ENCODE results near the gene GRAP.
A peak's percentile ranks its signal among the peaks of the same experiment; 100 is the strongest.

GRAP gene

DNA sequence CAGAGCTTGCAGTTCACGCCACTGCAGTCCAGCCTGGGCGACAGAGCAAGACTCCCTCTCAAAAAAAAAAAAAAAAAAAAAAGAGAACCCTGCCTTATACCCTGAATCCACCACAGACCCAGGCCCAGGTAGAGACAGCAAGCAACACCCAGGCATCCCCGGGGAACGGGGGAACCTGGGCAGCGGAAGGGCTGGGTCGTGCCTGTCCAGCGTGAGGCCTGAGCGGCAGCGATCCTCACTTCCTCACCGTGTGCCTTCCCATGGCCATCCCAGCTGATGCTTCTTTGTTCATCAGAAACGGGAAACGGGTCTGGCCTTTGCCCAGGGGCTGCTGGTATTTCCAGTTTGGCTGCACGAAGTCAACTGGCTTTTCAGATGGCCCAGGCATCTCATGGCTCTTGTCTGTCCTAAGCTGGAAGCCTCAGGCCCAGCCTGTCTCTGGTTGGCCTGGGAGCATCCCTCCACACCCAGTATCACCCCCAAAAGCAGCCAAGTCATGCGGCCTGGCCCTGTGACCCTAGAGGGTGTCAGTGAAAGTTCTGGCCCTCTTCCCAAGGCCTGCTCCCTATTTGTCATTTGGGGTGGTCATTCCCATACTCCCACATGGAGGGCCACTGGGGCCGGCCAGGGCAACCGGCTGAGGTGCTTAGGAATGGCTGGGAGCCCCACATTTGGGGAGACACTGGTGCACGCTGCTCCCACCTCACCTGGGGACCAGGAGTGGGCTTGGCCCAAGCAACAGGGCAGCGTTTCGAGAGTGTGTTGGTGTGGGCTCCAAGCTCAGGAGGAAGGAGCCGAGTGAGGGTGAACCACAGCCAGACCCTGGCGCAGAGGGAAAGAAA, 62.3 kb downstream of the GRAP start:
- Histone ChIP-seq H3K36me3 (ENCODE audit: control insufficient read depth, insufficient read depth, low read length, severe bottlenecking) (peaks cover 3% of the 10 kb centered on the region), H3K9me3 (ENCODE audit: control insufficient read depth, low read length) (no peaks in the 10 kb centered on the region), H3K4me1 (ENCODE audit: control insufficient read depth, insufficient read depth, low read length) (peaks cover 11% of the 10 kb centered on the region), H3K4me3 (ENCODE audit: low read length) (no peak overlapping the region), H3K27me3 (replicated peaks; ENCODE audit: control insufficient read depth, insufficient read depth, low read length) (no peaks in the 10 kb centered on the region), H3K9ac (ENCODE audit: low read length) (no peak overlapping the region)
- no peak for DNase-seq (ENCODE audit: low read depth)

DNA sequence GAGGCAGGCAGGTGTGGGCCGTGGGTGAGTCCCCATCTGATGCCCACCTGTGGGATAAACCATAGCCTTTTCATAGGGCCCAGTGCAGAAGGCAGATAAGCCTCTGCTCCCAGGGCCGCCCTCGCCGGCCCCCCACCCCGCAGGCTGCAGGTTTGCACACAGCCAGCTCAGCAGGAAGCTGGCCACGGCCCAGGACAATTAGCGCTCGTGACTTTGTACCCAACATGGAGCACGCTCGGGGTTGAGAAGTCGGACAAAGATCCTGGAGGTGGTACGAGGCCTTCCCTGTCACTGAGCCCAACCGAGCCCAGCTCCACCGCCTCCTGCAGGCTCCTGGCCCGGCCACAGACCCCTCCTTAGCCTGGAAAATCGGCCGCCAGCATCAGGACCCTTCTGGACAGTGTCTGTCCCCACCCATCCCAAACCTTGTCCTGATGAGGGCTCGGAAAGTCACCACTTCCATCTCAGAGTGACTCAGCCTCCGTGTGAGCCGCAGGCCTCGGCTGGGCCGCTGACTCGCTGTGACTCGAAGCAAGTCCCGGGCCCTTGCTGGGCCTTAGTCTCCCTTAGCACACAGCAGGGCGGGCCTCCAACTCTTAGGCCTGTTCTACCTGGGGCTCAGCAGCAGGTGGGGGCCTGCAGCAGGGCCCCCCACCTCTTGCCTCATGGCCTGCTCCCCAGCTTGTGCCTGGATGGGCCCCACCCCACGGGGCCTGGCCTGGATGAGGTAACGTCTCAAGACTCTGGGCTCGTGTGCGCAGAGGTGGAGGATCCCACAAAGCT, 64.9 kb downstream of the GRAP start:
- Histone ChIP-seq H3K9me3 (ENCODE audit: control insufficient read depth, low read length) (no peaks in the 10 kb centered on the region), H3K9ac (ENCODE audit: low read length) (peak overlapping the region; percentile 80), H3K27me3 (replicated peaks; ENCODE audit: control insufficient read depth, insufficient read depth, low read length) (no peaks in the 10 kb centered on the region), H3K4me3 (ENCODE audit: low read length) (no peak overlapping the region), H3K4me1 (ENCODE audit: control insufficient read depth, insufficient read depth, low read length) (peaks cover 11% of the 10 kb centered on the region), H3K36me3 (ENCODE audit: control insufficient read depth, insufficient read depth, low read length, severe bottlenecking) (peaks cover 17% of the 10 kb centered on the region)
- DNase-seq (ENCODE audit: low read depth), result peak; percentile 73

DNA sequence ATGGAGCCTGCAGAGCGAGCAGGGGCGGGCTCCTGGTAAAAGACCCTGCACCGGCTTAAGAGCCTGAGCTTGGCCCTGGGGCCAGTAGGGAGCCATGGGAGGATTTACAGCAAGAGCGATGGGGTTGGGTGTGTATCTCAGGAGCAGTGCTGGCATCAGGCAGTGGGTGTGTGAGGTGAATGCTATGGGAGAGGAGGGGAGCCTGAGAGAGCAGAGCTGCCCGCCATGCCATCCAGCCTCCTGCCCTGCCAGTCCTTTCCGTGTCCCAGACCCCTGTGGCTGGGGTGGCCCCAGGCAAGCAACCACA, 65.5 kb downstream of the GRAP start:
- Histone ChIP-seq H3K36me3 (ENCODE audit: control insufficient read depth, insufficient read depth, low read length, severe bottlenecking) (peaks cover 17% of the 10 kb centered on the region), H3K9ac (ENCODE audit: low read length) (peak overlapping the region; percentile 80), H3K27me3 (replicated peaks; ENCODE audit: control insufficient read depth, insufficient read depth, low read length) (no peaks in the 10 kb centered on the region), H3K9me3 (ENCODE audit: control insufficient read depth, low read length) (no peaks in the 10 kb centered on the region), H3K4me3 (ENCODE audit: low read length) (no peak overlapping the region), H3K4me1 (ENCODE audit: control insufficient read depth, insufficient read depth, low read length) (peaks cover 11% of the 10 kb centered on the region)
- DNase-seq (ENCODE audit: low read depth), result no peak

GRCh38 chr17:18980682-18981334, 65.9 kb downstream of the GRAP start:
- Histone ChIP-seq H3K4me3 (ENCODE audit: low read length) (no peak overlapping the region), H3K9ac (ENCODE audit: low read length) (peak overlapping the region; percentile 80), H3K27me3 (replicated peaks; ENCODE audit: control insufficient read depth, insufficient read depth, low read length) (no peaks in the 10 kb centered on the region), H3K36me3 (ENCODE audit: control insufficient read depth, insufficient read depth, low read length, severe bottlenecking) (peaks cover 17% of the 10 kb centered on the region), H3K4me1 (ENCODE audit: control insufficient read depth, insufficient read depth, low read length) (peaks cover 11% of the 10 kb centered on the region), H3K9me3 (ENCODE audit: control insufficient read depth, low read length) (no peaks in the 10 kb centered on the region)
- no peak for DNase-seq (ENCODE audit: low read depth)

- H3K27me3 ChIP-seq (replicated peaks; ENCODE audit: control insufficient read depth, insufficient read depth, low read length), result no peaks in the 10 kb centered on the region
- H3K4me1 ChIP-seq (ENCODE audit: control insufficient read depth, insufficient read depth, low read length), result peaks cover 11% of the 10 kb centered on the region
- DNase-seq (ENCODE audit: low read depth), result no peak
- H3K9me3 ChIP-seq (ENCODE audit: control insufficient read depth, low read length), result no peaks in the 10 kb centered on the region
- H3K4me3 ChIP-seq (ENCODE audit: low read length), result no peak overlapping the region
- H3K36me3 ChIP-seq (ENCODE audit: control insufficient read depth, insufficient read depth, low read length, severe bottlenecking), result peaks cover 17% of the 10 kb centered on the region
- H3K9ac ChIP-seq (ENCODE audit: low read length), result no peak overlapping the region
These were observed 68.1 kb downstream of the GRAP start for GRCh38 chr17:18978655-18979054.

- no peaks in the 10 kb centered on the region for H3K9me3 ChIP-seq (ENCODE audit: control insufficient read depth, low read length)
- H3K36me3 ChIP-seq (ENCODE audit: control insufficient read depth, insufficient read depth, low read length, severe bottlenecking), result peaks cover 17% of the 10 kb centered on the region
- H3K4me1 ChIP-seq (ENCODE audit: control insufficient read depth, insufficient read depth, low read length), result peaks cover 11% of the 10 kb centered on the region
- DNase-seq (ENCODE audit: low read depth), result no peak
- H3K9ac ChIP-seq (ENCODE audit: low read length), result no peak overlapping the region
- no peak overlapping the region for H3K4me3 ChIP-seq (ENCODE audit: low read length)
- H3K27me3 ChIP-seq (replicated peaks; ENCODE audit: control insufficient read depth, insufficient read depth, low read length), result no peaks in the 10 kb centered on the region
These were observed 68.7 kb downstream of the GRAP start for GRCh38 chr17:18978050-18978449.

DNA sequence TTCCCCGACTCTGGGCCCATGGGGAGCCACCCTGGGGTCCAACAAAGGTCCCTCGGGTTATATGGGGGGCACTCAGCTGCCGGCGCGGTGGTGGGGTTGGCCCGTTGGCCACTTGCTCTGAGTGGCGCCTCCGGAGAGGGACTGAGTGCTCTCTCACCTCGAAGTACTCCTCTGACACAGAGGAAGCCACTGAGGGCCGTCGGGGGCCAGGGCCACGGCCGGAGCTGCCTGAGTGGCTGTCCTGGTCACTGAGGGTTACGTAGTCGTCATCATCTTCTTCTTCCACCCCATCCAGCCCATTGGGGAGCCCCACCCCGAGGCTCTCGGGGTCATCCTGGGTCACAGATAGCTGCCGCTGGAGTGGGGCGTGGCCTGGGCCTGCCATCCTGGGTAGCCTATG, 69.1 kb downstream of the GRAP start:
- no peak overlapping the region for H3K4me3 ChIP-seq (ENCODE audit: low read length)
- H3K36me3 ChIP-seq (ENCODE audit: control insufficient read depth, insufficient read depth, low read length, severe bottlenecking), result peaks cover 17% of the 10 kb centered on the region
- H3K4me1 ChIP-seq (ENCODE audit: control insufficient read depth, insufficient read depth, low read length), result peaks cover 11% of the 10 kb centered on the region
- no peak for DNase-seq (ENCODE audit: low read depth)
- H3K27me3 ChIP-seq (replicated peaks; ENCODE audit: control insufficient read depth, insufficient read depth, low read length), result no peaks in the 10 kb centered on the region
- no peaks in the 10 kb centered on the region for H3K9me3 ChIP-seq (ENCODE audit: control insufficient read depth, low read length)
- H3K9ac ChIP-seq (ENCODE audit: low read length), result no peak overlapping the region

GRCh38 chr17:18977021-18977420, 69.7 kb downstream of the GRAP start:
- Histone ChIP-seq H3K9ac (ENCODE audit: low read length) (no peak overlapping the region), H3K4me3 (ENCODE audit: low read length) (no peak overlapping the region), H3K4me1 (ENCODE audit: control insufficient read depth, insufficient read depth, low read length) (peaks cover 7% of the 10 kb centered on the region), H3K36me3 (ENCODE audit: control insufficient read depth, insufficient read depth, low read length, severe bottlenecking) (peaks cover 17% of the 10 kb centered on the region), H3K27me3 (replicated peaks; ENCODE audit: control insufficient read depth, insufficient read depth, low read length) (no peaks in the 10 kb centered on the region), H3K9me3 (ENCODE audit: control insufficient read depth, low read length) (no peaks in the 10 kb centered on the region)
- no peak for DNase-seq (ENCODE audit: low read depth)

DNA sequence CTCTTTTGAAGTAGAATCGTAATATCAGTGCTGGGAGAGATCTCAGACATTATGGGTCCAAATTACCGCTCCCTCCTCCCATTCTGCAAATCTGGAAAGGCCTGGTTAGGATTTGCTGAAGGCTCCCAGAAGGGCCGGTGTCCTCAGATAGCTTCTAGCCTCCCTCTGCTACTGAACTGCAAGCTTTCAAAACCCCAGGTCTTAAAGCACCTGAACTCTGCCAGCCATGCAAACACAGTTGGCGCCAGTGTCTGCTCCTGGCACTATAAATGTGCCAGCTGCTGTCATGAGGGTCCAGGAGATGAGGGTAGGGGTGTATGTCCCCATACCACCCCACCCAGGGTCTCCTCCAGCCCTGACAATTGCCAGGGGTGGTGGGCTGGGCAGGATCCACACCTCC, 70.6 kb downstream of the GRAP start:
- Histone ChIP-seq H3K9me3 (ENCODE audit: control insufficient read depth, low read length) (no peaks in the 10 kb centered on the region), H3K4me1 (ENCODE audit: control insufficient read depth, insufficient read depth, low read length) (no peaks in the 10 kb centered on the region), H3K27me3 (replicated peaks; ENCODE audit: control insufficient read depth, insufficient read depth, low read length) (no peaks in the 10 kb centered on the region), H3K4me3 (ENCODE audit: low read length) (no peak overlapping the region), H3K36me3 (ENCODE audit: control insufficient read depth, insufficient read depth, low read length, severe bottlenecking) (peaks cover 18% of the 10 kb centered on the region), H3K9ac (ENCODE audit: low read length) (no peak overlapping the region)
- no peak for DNase-seq (ENCODE audit: low read depth)

DNA sequence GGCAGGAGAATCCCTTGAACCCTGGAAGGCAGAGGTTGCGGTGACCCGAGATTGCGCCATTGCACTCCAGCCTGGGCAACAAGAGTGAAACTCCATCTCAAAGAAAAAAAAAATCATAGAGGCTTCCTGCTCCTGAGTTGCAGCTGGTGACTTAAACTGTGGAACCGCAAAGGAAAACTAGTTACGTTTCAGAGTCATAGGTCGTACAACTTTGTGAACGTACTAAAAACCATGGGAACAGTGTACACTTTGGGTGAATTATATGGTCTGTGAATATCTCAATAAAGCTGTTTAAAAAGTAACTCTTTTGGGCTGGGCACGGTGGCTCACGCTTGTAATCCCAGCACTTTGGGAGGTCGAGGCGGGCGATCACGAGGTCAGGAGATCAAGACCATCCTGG, 71.2 kb downstream of the GRAP start:
- Histone ChIP-seq H3K9me3 (ENCODE audit: control insufficient read depth, low read length) (no peaks in the 10 kb centered on the region), H3K27me3 (replicated peaks; ENCODE audit: control insufficient read depth, insufficient read depth, low read length) (no peaks in the 10 kb centered on the region), H3K4me1 (ENCODE audit: control insufficient read depth, insufficient read depth, low read length) (no peaks in the 10 kb centered on the region), H3K9ac (ENCODE audit: low read length) (no peak overlapping the region), H3K36me3 (ENCODE audit: control insufficient read depth, insufficient read depth, low read length, severe bottlenecking) (peaks cover 20% of the 10 kb centered on the region), H3K4me3 (ENCODE audit: low read length) (no peak overlapping the region)
- no peak for DNase-seq (ENCODE audit: low read depth)

- Histone ChIP-seq H3K27me3 (replicated peaks; ENCODE audit: control insufficient read depth, insufficient read depth, low read length) (no peaks in the 10 kb centered on the region), H3K36me3 (ENCODE audit: control insufficient read depth, insufficient read depth, low read length, severe bottlenecking) (peaks cover 20% of the 10 kb centered on the region), H3K9ac (ENCODE audit: low read length) (no peak overlapping the region), H3K9me3 (ENCODE audit: control insufficient read depth, low read length) (no peaks in the 10 kb centered on the region), H3K4me1 (ENCODE audit: control insufficient read depth, insufficient read depth, low read length) (no peaks in the 10 kb centered on the region), H3K4me3 (ENCODE audit: low read length) (no peak overlapping the region)
- no peak for DNase-seq (ENCODE audit: low read depth)
These were observed 72.2 kb downstream of the GRAP start for GRCh38 chr17:18974407-18975149.

Measured in adipocyte (in vitro differentiated cells).